H1 (cell line): ENCODE measurements around the gene TJP3. TPM values are rescaled to one million over a fixed set of nuclear protein-coding genes. Genes with fewer than 3 reads are reported as not detected.

Source experiments
- CREB1 ChIP-seq: IDR thresholded peaks from 2 replicates; pipeline ENCODE4 v1.6.1; 2012; ENCODE audit warnings: inconsistent platforms
- SIN3A ChIP-seq, 2 experiments: IDR thresholded peaks in 1 of 2; conservative IDR thresholded peaks in 1 of 2; 2 replicates each; pipeline ENCODE4 v1.6.1; 2011 to 2012; ENCODE audit warnings: low read length in 2 of 2, improper control_type of control experiment in 1 of 2, low read depth in 1 of 2, mild to moderate bottlenecking in 1 of 2
- SUZ12 ChIP-seq: fragments of 200-600 bp; sonication (generic); IDR thresholded peaks from 2 replicates; pipeline ENCODE4 v1.6.1; 2012; ENCODE audit warnings: mild to moderate bottlenecking, inconsistent platforms, low read length, moderate library complexity, mixed read lengths
- polyA plus RNA-seq, 7 experiments: library from polyadenylated mRNA; depleted of rRNA in 3 of 7; stranded (reverse) in 5 of 7; unstranded in 2 of 7; fragments of >200 nt in 5 of 7; fragments of 200-250 nt in 2 of 7; gene quantifications; 1 replicate in 5 of 7; 2 replicates in 1 of 7; 4 replicates in 1 of 7; pipeline versions ENCODE4 v1.2.1 to v1.2.3, GENCODE V29; 2011 to 2013; ENCODE audit warnings: missing spikeins in 2 of 7, mixed read lengths in 2 of 7
- total RNA-seq: library from RNA; stranded (reverse); fragmentation: NEBNext Ultra II Directional; extraction: Animal tissue kit (Norgen Biotek cat#: 25700); gene quantifications from 2 replicates; pipeline ENCODE4 v1.2.1, GENCODE V29; 2021

Gene TJP3
- total and polyA plus RNA-seq, 2 of the 8 experiments (the other 6 are each of a cell fraction or from before 2014, with no cell fraction given) = 17.1 to 26.1 TPM

DNA sequence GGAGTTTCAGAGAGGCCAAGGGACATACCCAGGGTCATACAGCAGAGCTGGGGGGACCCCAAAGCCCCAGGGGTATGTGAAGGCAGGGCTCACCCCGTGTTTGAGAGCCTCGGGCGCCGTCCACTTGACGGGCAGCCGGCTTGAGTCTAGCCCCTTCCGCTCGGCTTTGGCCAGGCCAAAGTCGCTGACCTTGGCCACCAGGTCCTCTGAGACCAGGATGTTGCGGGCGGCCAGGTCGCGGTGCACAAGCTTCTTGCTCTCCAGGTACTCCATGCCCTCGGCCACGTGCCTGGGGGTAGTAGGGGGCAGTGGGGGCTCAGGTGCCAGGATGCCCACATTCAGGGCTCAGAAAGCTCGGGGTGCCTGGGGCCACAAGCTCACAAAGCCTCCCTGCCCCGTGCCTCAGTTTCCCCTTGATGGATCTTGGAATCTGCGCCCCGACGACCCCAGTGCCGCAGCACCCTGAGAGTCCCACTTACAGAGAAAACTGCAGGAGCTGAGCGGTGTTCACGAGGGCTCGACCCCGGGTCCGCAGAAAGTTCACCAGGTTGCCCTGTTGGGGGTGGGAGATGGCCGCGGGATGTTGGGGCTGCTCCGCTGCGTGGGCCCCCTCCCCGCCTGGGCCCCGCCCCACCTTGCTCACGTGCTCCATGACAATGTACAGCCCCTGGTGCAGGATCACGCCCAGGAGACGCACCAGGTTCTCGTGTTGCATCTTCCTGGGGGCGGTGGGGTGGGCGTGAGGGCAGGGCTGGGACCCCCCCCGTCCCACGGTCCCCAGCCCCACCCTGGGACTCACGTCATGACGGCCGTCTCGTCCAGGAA is 70.9 kb downstream of the TJP3 start (continued):
- TF ChIP-seq SUZ12 = no peak
- no peak for TF ChIP-seq SIN3A (conservative IDR thresholded peaks at IDR 0.05 in 1 of 2, IDR thresholded peaks at IDR 0.05 in 1 of 2; ENCODE audit: low read depth in 1 of 2, low read length in 2 of 2)
- no peak for TF ChIP-seq CREB1
